Testis (tissue), 3 donors: Measurements from ENCODE around the gene HDAC9. TPM values are rescaled to one million over a fixed set of nuclear protein-coding genes. Genes with fewer than 3 reads are reported as not detected.

ENCODE experiments used
- DNase-seq: peaks from one replicate; pipeline ENCODE4 v3.0.0-alpha.2; 2019
- H3K27ac ChIP-seq, 2 donors: fragments of 200-600 bp; sonication (generic); one replicate each; pipeline ENCODE4 v1.5.1; 2019
- H3K27me3 ChIP-seq: fragments of 200-600 bp; sonication (generic); one replicate; pipeline ENCODE4 v1.5.1; 2019
- H3K36me3 ChIP-seq: fragments of 200-600 bp; sonication (generic); one replicate; pipeline ENCODE4 v1.5.1; 2017; ENCODE audit warnings: low read depth; ENCODE audit errors: missing control alignments
- H3K4me1 ChIP-seq: fragments of 200-600 bp; sonication (generic); one replicate; pipeline ENCODE4 v1.5.1; 2019
- H3K4me3 ChIP-seq, 2 donors: fragments of 200-600 bp; sonication (generic); one replicate each; pipeline ENCODE4 v1.5.1; 2017 to 2019
- H3K9me3 ChIP-seq: fragments of 200-600 bp; sonication (generic); one replicate; pipeline ENCODE4 v1.5.1; 2017
- CTCF ChIP-seq, 3 experiments: fragments of 450-650 bp in 2 of 3; fragments of 200-600 bp in 1 of 3; sonication (generic) in 1 of 3; IDR thresholded peaks; one replicate each; pipeline ENCODE4 v1.5.1; 2016 to 2019; ENCODE audit warnings: antibody characterized with exemption in 3 of 3, mild to moderate bottlenecking in 2 of 3, moderate library complexity in 1 of 3
- POLR2A ChIP-seq: fragments of 450-650 bp; IDR thresholded peaks from one replicate; pipeline ENCODE4 v1.6.1; 2017; ENCODE audit warnings: antibody characterized with exemption, mild to moderate bottlenecking, moderate library complexity
- WGBS, 2 donors: methylation state at CpG; one replicate each; pipeline ENCODE4 v1.1.5; 2018; 5-methylcytosine and 5-hydroxymethylcytosine counted together
- intact Hi-C: fragments of 100-400 bp; cut with DNase I; formaldehyde crosslinking; loops from one replicate; pipeline ENCODE4 v1.15.1; 2023; ENCODE audit warnings: low total_unique reads
- polyA plus RNA-seq: library from polyadenylated mRNA; stranded (reverse); fragments of 350-450 nt; fragmentation: Illumina TruSeq; extraction: RNeasy Lipid Tissue Mini Kit (QIAGEN cat#74804); gene quantifications from one replicate; pipeline ENCODE4 v1.2.3, GENCODE V29; 2014; ENCODE audit warnings: low read depth, low replicate concordance; ENCODE audit not compliant: insufficient read depth
- total RNA-seq, 2 donors: library from RNA; depleted of rRNA; stranded (reverse); fragments of >200 nt; gene quantifications; one replicate each; pipeline ENCODE4 v1.2.3, GENCODE V29; 2016

Gene HDAC9
- total and polyA plus RNA-seq, 3 donors from 2014 or later, result 30.6 to 35.5 (median 35.4) TPM

GRCh38 chr7:18488049-18488448 lies 7.5 kb upstream of the HDAC9 start:
- H3K4me1 ChIP-seq, result no peaks in the 10 kb centered on the region
- H3K27me3 ChIP-seq, result no peaks in the 10 kb centered on the region
- H3K4me3 ChIP-seq, result no peak overlapping the region
- intact Hi-C loops, result no loop called here
- no peaks in the 10 kb centered on the region for H3K9me3 ChIP-seq
- no peak overlapping the region for H3K27ac ChIP-seq
- no peak for DNase-seq
- H3K36me3 ChIP-seq, result no peaks in the 10 kb centered on the region
- 78 to 89% methylated on average over 1 of the region's 1 CpG for WGBS, 2 donors
- no peak for TF ChIP-seq POLR2A

- H3K27me3 ChIP-seq, result no peaks in the 10 kb centered on the region
- no peak for DNase-seq
- H3K36me3 ChIP-seq, result no peaks in the 10 kb centered on the region
- 90 to 94% methylated on average over 2 of the region's 2 CpGs for WGBS, 2 donors
- intact Hi-C loops, result no loop called here
- H3K4me1 ChIP-seq, result peaks cover 1% of the 10 kb centered on the region
- H3K4me3 ChIP-seq, result no peak overlapping the region
- H3K27ac ChIP-seq, result no peak overlapping the region
- TF ChIP-seq POLR2A, result no peak
- no peak for TF ChIP-seq CTCF (IDR thresholded peaks at IDR 0.05)
- no peaks in the 10 kb centered on the region for H3K9me3 ChIP-seq
Observed at GRCh38 chr7:18489624-18490023, 5.9 kb upstream of the HDAC9 start.

GRCh38 chr7:18491871-18492270 lies 3.7 kb upstream of the HDAC9 start:
- WGBS, 2 donors, result 91 to 96% methylated on average over 6 of the region's 6 CpGs
- no peak overlapping the region for H3K4me3 ChIP-seq
- no peaks in the 10 kb centered on the region for H3K36me3 ChIP-seq
- no peak for DNase-seq
- intact Hi-C loops, result no loop called here
- H3K27me3 ChIP-seq, result no peaks in the 10 kb centered on the region
- TF ChIP-seq CTCF (IDR thresholded peaks at IDR 0.05) (no peak), POLR2A (no peak)
- no peaks in the 10 kb centered on the region for H3K9me3 ChIP-seq
- peaks cover 6% of the 10 kb centered on the region for H3K4me1 ChIP-seq
- H3K27ac ChIP-seq, result no peak overlapping the region

- Histone ChIP-seq H3K27ac (no peak overlapping the region), H3K27me3 (no peaks in the 10 kb centered on the region), H3K4me1 (peaks cover 6% of the 10 kb centered on the region), H3K9me3 (no peaks in the 10 kb centered on the region), H3K4me3 (no peak overlapping the region), H3K36me3 (no peaks in the 10 kb centered on the region)
- DNase-seq, result no peak
- WGBS, 2 donors, result 89 to 96% methylated on average over 3 of the region's 3 CpGs
- intact Hi-C loops, result no loop called here
- TF ChIP-seq CTCF (IDR thresholded peaks at IDR 0.05) (no peak), POLR2A (no peak)
Observed at GRCh38 chr7:18494406-18494805, 1.1 kb upstream of the HDAC9 start.

- DNase-seq, result peak; percentile 36
- H3K27me3 ChIP-seq, result no peaks in the 10 kb centered on the region
- WGBS, 2 donors, result 44 to 51% methylated on average over 3 of the region's 3 CpGs
- no peaks in the 10 kb centered on the region for H3K9me3 ChIP-seq
- TF ChIP-seq CTCF (IDR thresholded peaks at IDR 0.05) (no peak), POLR2A (no peak)
- H3K27ac ChIP-seq, result peak overlapping the region in 1 of 2 donors; percentile 48
- intact Hi-C loops, result no loop called here
- H3K36me3 ChIP-seq, result no peaks in the 10 kb centered on the region
- peaks cover 6% of the 10 kb centered on the region for H3K4me1 ChIP-seq
- peak overlapping the region; percentile 34 to 55 for H3K4me3 ChIP-seq
Observed at GRCh38 chr7:18494821-18495408, 634 bp upstream of the HDAC9 start.
